ENCODE data around the gene ELMO2.
A peak's percentile ranks its signal among the peaks of the same experiment; 100 is the strongest.

Gene ELMO2

GRCh38 chr20:46353500-46354206 is 52.8 kb downstream of the ELMO2 start:
- WGBS (ENCODE audit: insufficient coverage, insufficient read length): 100% methylated on average over 2 of the region's 14 CpGs
- Histone ChIP-seq H3K4me1 (ENCODE audit: control insufficient read depth, insufficient read depth, low read length) (peaks cover 9% of the 10 kb centered on the region), H3K9me3 (ENCODE audit: control insufficient read depth, insufficient read depth, low read length) (no peaks in the 10 kb centered on the region), H3K27me3 (ENCODE audit: control insufficient read depth, insufficient read depth, low read length) (no peaks in the 10 kb centered on the region), H3K36me3 (ENCODE audit: control insufficient read depth, insufficient read depth, low read length) (peaks cover 19% of the 10 kb centered on the region), H3K4me3 (ENCODE audit: low read length) (no peak overlapping the region), H3K27ac (ENCODE audit: low read length) (no peak overlapping the region)
- DNase-seq (ENCODE audit: low read depth, low spot score): no peak

GRCh38 chr20:46352370-46352938 is 54.0 kb downstream of the ELMO2 start:
- H3K4me1 ChIP-seq (ENCODE audit: control insufficient read depth, insufficient read depth, low read length): peaks cover 9% of the 10 kb centered on the region
- H3K9me3 ChIP-seq (ENCODE audit: control insufficient read depth, insufficient read depth, low read length): no peaks in the 10 kb centered on the region
- no peak for DNase-seq (ENCODE audit: low read depth, low spot score)
- no peaks in the 10 kb centered on the region for H3K27me3 ChIP-seq (ENCODE audit: control insufficient read depth, insufficient read depth, low read length)
- no CpG with 5 or more reads among the region's 18 CpGs for WGBS (ENCODE audit: insufficient coverage, insufficient read length)
- H3K4me3 ChIP-seq (ENCODE audit: low read length): no peak overlapping the region
- H3K27ac ChIP-seq (ENCODE audit: low read length): no peak overlapping the region
- H3K36me3 ChIP-seq (ENCODE audit: control insufficient read depth, insufficient read depth, low read length): peaks cover 13% of the 10 kb centered on the region

- no peak overlapping the region for H3K27ac ChIP-seq (ENCODE audit: low read length)
- no CpG with 5 or more reads among the region's 7 CpGs for WGBS (ENCODE audit: insufficient coverage, insufficient read length)
Measured at GRCh38 chr20:46351357-46352058, 54.9 kb downstream of the ELMO2 start.

GRCh38 chr20:46350986-46351267 is 55.5 kb downstream of the ELMO2 start:
- Histone ChIP-seq H3K27ac (ENCODE audit: low read length) (no peak overlapping the region), H3K4me3 (ENCODE audit: low read length) (no peak overlapping the region), H3K36me3 (ENCODE audit: control insufficient read depth, insufficient read depth, low read length) (peaks cover 7% of the 10 kb centered on the region; the same call in 1 of the 2 replicates), H3K4me1 (ENCODE audit: control insufficient read depth, insufficient read depth, low read length) (peaks cover 9% of the 10 kb centered on the region), H3K9me3 (ENCODE audit: control insufficient read depth, insufficient read depth, low read length) (no peaks in the 10 kb centered on the region), H3K27me3 (ENCODE audit: control insufficient read depth, insufficient read depth, low read length) (no peaks in the 10 kb centered on the region)
- no peak for DNase-seq (ENCODE audit: low read depth, low spot score)
- WGBS (ENCODE audit: insufficient coverage, insufficient read length): no CpG with 5 or more reads among the region's 8 CpGs

More at GRCh38 chr20:46351357-46352058, 54.9 kb downstream of the ELMO2 start:
- no peaks in the 10 kb centered on the region for H3K27me3 ChIP-seq (ENCODE audit: control insufficient read depth, insufficient read depth, low read length)
- peaks cover 13% of the 10 kb centered on the region for H3K36me3 ChIP-seq (ENCODE audit: control insufficient read depth, insufficient read depth, low read length)
- no peaks in the 10 kb centered on the region for H3K9me3 ChIP-seq (ENCODE audit: control insufficient read depth, insufficient read depth, low read length)
- H3K4me3 ChIP-seq (ENCODE audit: low read length): no peak overlapping the region
- DNase-seq (ENCODE audit: low read depth, low spot score): no peak
- peaks cover 9% of the 10 kb centered on the region for H3K4me1 ChIP-seq (ENCODE audit: control insufficient read depth, insufficient read depth, low read length)

- H3K4me1 ChIP-seq (ENCODE audit: control insufficient read depth, insufficient read depth, low read length): peaks cover 9% of the 10 kb centered on the region
Measured at GRCh38 chr20:46350201-46350985, 56.0 kb downstream of the ELMO2 start.

GRCh38 chr20:46349742-46350056 is 56.7 kb downstream of the ELMO2 start:
- peaks cover 6% of the 10 kb centered on the region; the same call in 1 of the 2 replicates for H3K36me3 ChIP-seq (ENCODE audit: control insufficient read depth, insufficient read depth, low read length)
- no peak for DNase-seq (ENCODE audit: low read depth, low spot score)
- H3K27me3 ChIP-seq (ENCODE audit: control insufficient read depth, insufficient read depth, low read length): no peaks in the 10 kb centered on the region
- no peak overlapping the region for H3K27ac ChIP-seq (ENCODE audit: low read length)
- peaks cover 9% of the 10 kb centered on the region for H3K4me1 ChIP-seq (ENCODE audit: control insufficient read depth, insufficient read depth, low read length)
- no peaks in the 10 kb centered on the region for H3K9me3 ChIP-seq (ENCODE audit: control insufficient read depth, insufficient read depth, low read length)
- WGBS (ENCODE audit: insufficient coverage, insufficient read length): no CpG with 5 or more reads among the region's 4 CpGs
- H3K4me3 ChIP-seq (ENCODE audit: low read length): no peak overlapping the region

More at GRCh38 chr20:46350201-46350985, 56.0 kb downstream of the ELMO2 start:
- DNase-seq (ENCODE audit: low read depth, low spot score): no peak
- Histone ChIP-seq H3K4me3 (ENCODE audit: low read length) (no peak overlapping the region), H3K27ac (ENCODE audit: low read length) (no peak overlapping the region), H3K36me3 (ENCODE audit: control insufficient read depth, insufficient read depth, low read length) (peaks cover 7% of the 10 kb centered on the region; the same call in 1 of the 2 replicates), H3K27me3 (ENCODE audit: control insufficient read depth, insufficient read depth, low read length) (no peaks in the 10 kb centered on the region), H3K9me3 (ENCODE audit: control insufficient read depth, insufficient read depth, low read length) (no peaks in the 10 kb centered on the region)
- WGBS (ENCODE audit: insufficient coverage, insufficient read length): no CpG with 5 or more reads among the region's 13 CpGs

GRCh38 chr20:46349035-46349741 is 57.2 kb downstream of the ELMO2 start:
- Histone ChIP-seq H3K9me3 (ENCODE audit: control insufficient read depth, insufficient read depth, low read length) (no peaks in the 10 kb centered on the region), H3K36me3 (ENCODE audit: control insufficient read depth, insufficient read depth, low read length) (peaks cover 5% of the 10 kb centered on the region; the same call in 1 of the 2 replicates), H3K27me3 (ENCODE audit: control insufficient read depth, insufficient read depth, low read length) (no peaks in the 10 kb centered on the region), H3K4me1 (ENCODE audit: control insufficient read depth, insufficient read depth, low read length) (peaks cover 9% of the 10 kb centered on the region), H3K27ac (ENCODE audit: low read length) (no peak overlapping the region), H3K4me3 (ENCODE audit: low read length) (no peak overlapping the region)
- no CpG with 5 or more reads among the region's 12 CpGs for WGBS (ENCODE audit: insufficient coverage, insufficient read length)
- peak; percentile 58 for DNase-seq (ENCODE audit: low read depth, low spot score)

GRCh38 chr20:46347841-46348803 is 58.3 kb downstream of the ELMO2 start:
- Histone ChIP-seq H3K36me3 (ENCODE audit: control insufficient read depth, insufficient read depth, low read length) (0 out of 2 replicates have a peak, but pooled peaks cover 5% of the 10 kb centered on the region), H3K9me3 (ENCODE audit: control insufficient read depth, insufficient read depth, low read length) (no peaks in the 10 kb centered on the region), H3K27me3 (ENCODE audit: control insufficient read depth, insufficient read depth, low read length) (no peaks in the 10 kb centered on the region), H3K4me3 (ENCODE audit: low read length) (no peak overlapping the region), H3K4me1 (ENCODE audit: control insufficient read depth, insufficient read depth, low read length) (peaks cover 9% of the 10 kb centered on the region), H3K27ac (ENCODE audit: low read length) (no peak overlapping the region)
- no CpG with 5 or more reads among the region's 25 CpGs for WGBS (ENCODE audit: insufficient coverage, insufficient read length)
- DNase-seq (ENCODE audit: low read depth, low spot score): peak; percentile 43

GRCh38 chr20:46346770-46347169 is 59.6 kb downstream of the ELMO2 start:
- DNase-seq (ENCODE audit: low read depth, low spot score): no peak
- no CpG with 5 or more reads among the region's 8 CpGs for WGBS (ENCODE audit: insufficient coverage, insufficient read length)
- Histone ChIP-seq H3K27ac (ENCODE audit: low read length) (no peak overlapping the region), H3K4me1 (ENCODE audit: control insufficient read depth, insufficient read depth, low read length) (peaks cover 9% of the 10 kb centered on the region), H3K4me3 (ENCODE audit: low read length) (no peak overlapping the region), H3K9me3 (ENCODE audit: control insufficient read depth, insufficient read depth, low read length) (no peaks in the 10 kb centered on the region), H3K36me3 (ENCODE audit: control insufficient read depth, insufficient read depth, low read length) (0 out of 2 replicates have a peak, but pooled peaks cover 5% of the 10 kb centered on the region), H3K27me3 (ENCODE audit: control insufficient read depth, insufficient read depth, low read length) (no peaks in the 10 kb centered on the region)
